HCT116 (cell line): Measurements from ENCODE around the gene ATAD2B. TPM values are rescaled to one million over a fixed set of nuclear protein-coding genes. Genes with fewer than 3 reads are reported as not detected.

Experiments
- ATAC-seq: fragments of 200-7000 bp; cut with Tn5 transposase; 2 replicates; pipeline ENCODE4 v1.9.1; 2020; ENCODE audit warnings: mild to moderate bottlenecking, moderate library complexity
- BruUV-seq: library from RNA; stranded (reverse); fragments of 400-500 nt; replicated peaks from 2 replicates; lab custom pipeline; 2021; lab: Mats Ljungman, UMichigan
- CTCF ChIA-PET: fragments of 300-600 bp; sonication (Branson Sonifier 250); formaldehyde crosslinking; loops from one replicate; lab custom pipeline; 2021; ENCODE audit warnings: antibody characterized with exemption; lab: Charles Lee
- POLR2A ChIA-PET: fragments of 300-600, 350-600 bp; sonication (Branson Sonifier 250); formaldehyde crosslinking; loops from one replicate; lab custom pipeline; 2021; ENCODE audit warnings: antibody characterized with exemption; lab: Charles Lee
- RAD21 ChIA-PET, 2 experiments: fragments of 300-600 bp; sonication (Branson Sonifier 250); formaldehyde crosslinking; loops; one replicate each; lab custom pipeline; 2023; ENCODE audit warnings: low total read pairs in 2 of 2; ENCODE audit not compliant: uncharacterized antibody in 2 of 2, unreplicated experiment in 2 of 2, low non-redundant PET in 1 of 2; lab: Charles Lee
- DNase-seq: peaks from one replicate; pipeline ENCODE4 v3.0.0-alpha.2; 2010; ENCODE audit warnings: low read depth, low spot score
- H2AFZ ChIP-seq: fragments of 200-600 bp; shearing (Covaris generic), sonication (generic); 2 replicates; pipeline ENCODE4 v1.6.1; 2017; ENCODE audit warnings: low read depth, mixed run types, mixed read lengths, antibody characterized with exemption, low read length; ENCODE audit not compliant: poor library complexity, severe bottlenecking
- H3K27ac ChIP-seq: 2 replicates; pipeline ENCODE4 v1.5.1; 2012; ENCODE audit warnings: low read depth, low read length
- H3K27me3 ChIP-seq: fragments of 200-600 bp; sonication (generic); 2 replicates; pipeline ENCODE4 v1.6.1; 2016; ENCODE audit warnings: mixed run types, low read length, mixed read lengths; ENCODE audit not compliant: insufficient read depth
- H3K36me3 ChIP-seq, 2 experiments: fragments of 200-500 bp in 1 of 2; fragments of 200-600 bp in 1 of 2; sonication (Bioruptor generic) in 1 of 2; sonication (generic) in 1 of 2; 2 replicates each; pipeline versions ENCODE4 v1.5.1 to v1.6.1; 2014 to 2016; ENCODE audit warnings: low read length in 2 of 2, inconsistent platforms in 1 of 2, mixed read lengths in 1 of 2, mixed run types in 1 of 2; ENCODE audit not compliant: insufficient read depth in 2 of 2, control insufficient read depth in 1 of 2
- H3K4me1 ChIP-seq, 2 experiments: fragments of 200-600 bp in 1 of 2; sonication (generic) in 1 of 2; 2 replicates each; pipeline versions ENCODE4 v1.5.1 to v1.6.1; 2012 to 2017; ENCODE audit warnings: low read length in 2 of 2, inconsistent platforms in 1 of 2, mild to moderate bottlenecking in 1 of 2, mixed read lengths in 1 of 2, mixed run types in 1 of 2, moderate library complexity in 1 of 2; ENCODE audit not compliant: insufficient read depth in 2 of 2, control insufficient read depth in 1 of 2
- H3K4me2 ChIP-seq: fragments of 200-600 bp; sonication (generic); 2 replicates; pipeline ENCODE4 v1.6.1; 2017; ENCODE audit warnings: mixed run types, low read length, mixed read lengths
- H3K4me3 ChIP-seq, 2 experiments: fragments of 200-600 bp in 1 of 2; sonication (generic) in 1 of 2; replicated peaks in 1 of 2; 2 replicates each; pipeline ENCODE4 v1.5.1; 2011 to 2016; ENCODE audit warnings: low read length in 2 of 2, control low read depth in 1 of 2, low read depth in 1 of 2, mild to moderate bottlenecking in 1 of 2, mixed read lengths in 1 of 2, mixed run types in 1 of 2
- H3K79me2 ChIP-seq: fragments of 200-600 bp; sonication (generic); 2 replicates; pipeline ENCODE4 v1.6.1; 2017; ENCODE audit warnings: mild to moderate bottlenecking, mixed run types, low read length, moderate library complexity, mixed read lengths; ENCODE audit not compliant: insufficient read depth
- H3K9ac ChIP-seq: fragments of 200-600 bp; sonication (generic); 2 replicates; pipeline ENCODE4 v1.6.1; 2016; ENCODE audit warnings: low read length, mixed read lengths
- H3K9me2 ChIP-seq: fragments of 200-600 bp; sonication (generic), shearing (Covaris generic); 2 replicates; pipeline ENCODE4 v1.6.1; 2017; ENCODE audit warnings: mixed run types, mild to moderate bottlenecking, moderate library complexity; ENCODE audit not compliant: insufficient read depth
- H3K9me3 ChIP-seq, 2 experiments: fragments of 200-500 bp in 1 of 2; fragments of 200-600 bp in 1 of 2; sonication (Bioruptor generic) in 1 of 2; sonication (generic) in 1 of 2; 2 replicates each; pipeline ENCODE4 v1.6.1; 2014 to 2017; ENCODE audit warnings: low read length in 2 of 2, mixed read lengths in 2 of 2, inconsistent platforms in 1 of 2, low read depth in 1 of 2, mild to moderate bottlenecking in 1 of 2, mixed run types in 1 of 2, moderate library complexity in 1 of 2; ENCODE audit not compliant: control insufficient read depth in 1 of 2, insufficient read depth in 1 of 2
- H4K20me1 ChIP-seq: fragments of 200-600 bp; sonication (generic), shearing (Covaris generic); 2 replicates; pipeline ENCODE4 v1.6.1; 2017; ENCODE audit warnings: mixed run types, mild to moderate bottlenecking, moderate library complexity; ENCODE audit not compliant: insufficient read depth
- EGR1 ChIP-seq: IDR thresholded peaks from 2 replicates; pipeline ENCODE4 v1.6.1; 2012; ENCODE audit warnings: low read depth
- ELF1 ChIP-seq: IDR thresholded peaks from 2 replicates; pipeline ENCODE4 v1.6.1; 2012; ENCODE audit warnings: low read depth, borderline replicate concordance
- EZH2phosphoT487 ChIP-seq: fragments of 200-600 bp; IDR thresholded peaks from 2 replicates; pipeline ENCODE4 v1.6.1; 2018; ENCODE audit warnings: antibody characterized with exemption, borderline replicate concordance
- JUND ChIP-seq: IDR thresholded peaks from 2 replicates; pipeline ENCODE4 v1.6.1; 2012
- POLR2A ChIP-seq: IDR thresholded peaks from 2 replicates; pipeline ENCODE4 v1.7.0; 2011; ENCODE audit warnings: borderline replicate concordance; ENCODE audit not compliant: insufficient read depth, insufficient read length; ENCODE audit errors: extremely low read depth
- REST ChIP-seq: IDR thresholded peaks from 2 replicates; pipeline ENCODE4 v1.6.1; 2012; ENCODE audit warnings: low read depth
- SIN3A ChIP-seq: IDR thresholded peaks from 2 replicates; pipeline ENCODE4 v1.6.1; 2012; ENCODE audit warnings: low read depth
- SP1 ChIP-seq: IDR thresholded peaks from 2 replicates; pipeline ENCODE4 v1.6.1; 2012; ENCODE audit warnings: low read depth
- TCF7L2 ChIP-seq: IDR thresholded peaks from 2 replicates; pipeline ENCODE4 v1.7.0; 2011; ENCODE audit warnings: borderline replicate concordance, inconsistent platforms; ENCODE audit not compliant: insufficient read depth, insufficient read length; ENCODE audit errors: extremely low read depth
- ZBTB33 ChIP-seq: IDR thresholded peaks from 2 replicates; pipeline ENCODE4 v1.6.1; 2011; ENCODE audit warnings: mild to moderate bottlenecking, low read length, moderate library complexity; ENCODE audit not compliant: insufficient replicate concordance; ENCODE audit errors: extremely low read depth
- ZNF274 ChIP-seq: fragments of 200-500 bp; sonication (Bioruptor generic); IDR thresholded peaks from 2 replicates; pipeline ENCODE4 v1.6.1; 2014; ENCODE audit warnings: mild to moderate bottlenecking, low read depth, low read length, inconsistent platforms
- intact Hi-C: fragments of 100-400 bp; cut with micrococcal nuclease; formaldehyde crosslinking; loops from 2 replicates; pipeline ENCODE4 v1.10.0; 2022
- total RNA-seq: library from RNA; stranded (reverse); gene quantifications from one replicate; pipeline ENCODE4 v1.2.1, GENCODE V29; 2021; ENCODE audit not compliant: unreplicated experiment

The ATAD2B gene
- total RNA-seq, 1 experiment from 2014 or later, result 9.6 TPM

GRCh38 chr2:23843051-23843976 lies 83.6 kb downstream of the ATAD2B start:
- no peaks in the 10 kb centered on the region for H3K36me3 ChIP-seq
- no peaks in the 10 kb centered on the region for H4K20me1 ChIP-seq
- ChIA-PET CTCF (no interaction called here), RAD21 (no interaction called here), POLR2A (no interaction called here)
- no peak overlapping the region for H3K27ac ChIP-seq
- H3K4me2 ChIP-seq, result no peak overlapping the region
- ATAC-seq, result no peak
- no peaks in the 10 kb centered on the region for H3K9me2 ChIP-seq
- 0 out of 4 replicates have a peak, but pooled peaks cover 0 to 4% of the 10 kb centered on the region in 2 experiments for H3K9me3 ChIP-seq
- no TSS peak for BruUV-seq
- H3K79me2 ChIP-seq, result no peaks in the 10 kb centered on the region
- no peaks in the 10 kb centered on the region for H3K27me3 ChIP-seq
- no peak for TF ChIP-seq SIN3A
- H3K9ac ChIP-seq, result no peak overlapping the region
- H3K4me3 ChIP-seq, result no peak overlapping the region
- intact Hi-C loops, result no loop called here
- no peak for DNase-seq
- H3K4me1 ChIP-seq, result no peaks in the 10 kb centered on the region
- H2AFZ ChIP-seq, result no peak overlapping the region

GRCh38 chr2:23839919-23840578 lies 86.9 kb downstream of the ATAD2B start:
- Histone ChIP-seq H3K4me3 (no peak overlapping the region), H3K79me2 (no peaks in the 10 kb centered on the region), H3K4me2 (no peak overlapping the region), H3K36me3 (no peaks in the 10 kb centered on the region)
- POLR2A ChIA-PET, result no interaction called here
- TF ChIP-seq EGR1 (no peak), TCF7L2 (no peak), REST (no peak), JUND (no peak), EZH2phosphoT487 (no peak), ZNF274 (no peak), SP1 (no peak), POLR2A (no peak), ELF1 (no peak), ZBTB33 (no peak)
- TF ChIP-seq, all 23 proteins: peak for 0
- Histone ChIP-seq H4K20me1 (no peaks in the 10 kb centered on the region), H3K9ac (no peak overlapping the region), H3K9me3 (peaks cover 4 to 9% of the 10 kb centered on the region in 2 experiments; a peak in 2 of 4 replicates), H3K4me1 (no peaks in the 10 kb centered on the region), H3K27me3 (no peaks in the 10 kb centered on the region), H3K9me2 (no peaks in the 10 kb centered on the region), H3K27ac (no peak overlapping the region), H2AFZ (no peak overlapping the region)
- RAD21 ChIA-PET, result no interaction called here
- CTCF ChIA-PET, result no interaction called here
- BruUV-seq, result no TSS peak
- ATAC-seq (no peak), DNase-seq (no peak)
- intact Hi-C loops, result no loop called here
